ENCODE measurements around the gene TOLLIP. TPM values are rescaled to one million over a fixed set of nuclear protein-coding genes. Genes with fewer than 3 reads are reported as not detected.
A peak's percentile ranks its signal among the peaks of the same experiment; 100 is the strongest.

Gene TOLLIP
- total RNA-seq, 1 experiment from 2014 or later: 32.3 TPM

- peak; percentile 21 for DNase-seq
- Mint-ChIP-seq H3K9me3 (peaks cover 5 to 14% of the 10 kb centered on the region in 2 experiments), H3K27me3 (ENCODE audit: low read depth) (peaks cover 25% of the 10 kb centered on the region), H3K27ac (no peak overlapping the region), H3K36me3 (ENCODE audit: insufficient read depth in 1 of 3, low read depth in 3 of 3) (peaks cover 0 to 5% (median 3%) of the 10 kb centered on the region in 3 experiments; a peak in 6 of 7 replicates), H3K4me1 (peaks cover 5 to 7% of the 10 kb centered on the region in 2 experiments; a peak in 3 of 4 replicates), H3K4me3 (no peak overlapping the region)
- Histone ChIP-seq H3K4me2 (ENCODE audit: insufficient read depth, insufficient read length, low read length) (no peak overlapping the region), H2AFZ (ENCODE audit: low read length) (no peak overlapping the region), H3K9ac (ENCODE audit: extremely low read depth, insufficient read length, low read length) (no peak overlapping the region), H3K14ac (ENCODE audit: insufficient read depth, low read length) (no peak overlapping the region; the same call in 1 of the 2 replicates), H4K20me1 (ENCODE audit: control insufficient read depth, insufficient read depth, insufficient read length) (no peaks in the 10 kb centered on the region), H2BK120ac (ENCODE audit: low read depth, low read length, poor library complexity, severe bottlenecking) (no peak overlapping the region), H3T11ph (ENCODE audit: low read length) (no peak overlapping the region), H3K79me1 (ENCODE audit: insufficient read depth, low read depth, low read length, poor library complexity, severe bottlenecking) (no peaks in the 10 kb centered on the region), H3K27me3 (ENCODE audit: insufficient read depth, low read length) (peaks cover 9% of the 10 kb centered on the region; the same call in 1 of the 2 replicates), H4K8ac (replicated peaks; ENCODE audit: insufficient read length, low read depth, low read length) (no peak overlapping the region), H2BK15ac (ENCODE audit: low read depth, low read length) (no peak overlapping the region), H3K79me2 (ENCODE audit: insufficient read depth, low read length) (no peaks in the 10 kb centered on the region), H3K4ac (ENCODE audit: low read depth, low read length) (no peak overlapping the region), H2AK5ac (ENCODE audit: insufficient read length, low read length) (no peak overlapping the region), H3K18ac (ENCODE audit: insufficient read length, low read depth, low read length) (no peak overlapping the region), H2BK5ac (ENCODE audit: insufficient read length, low read length) (no peak overlapping the region), H3K27ac (ENCODE audit: insufficient read length, low read depth, low read length) (no peak overlapping the region), H3K56ac (ENCODE audit: insufficient read length, low read depth, low read length) (peak overlapping the region; percentile 44), H3K4me1 (ENCODE audit: insufficient read depth, low read length) (no peaks in the 10 kb centered on the region), H4K5ac (ENCODE audit: insufficient read length, low read depth, low read length) (no peak overlapping the region), H3K23ac (ENCODE audit: insufficient read length, low read depth, low read length) (no peak overlapping the region), H2BK12ac (ENCODE audit: insufficient read length, low read depth, low read length) (no peak overlapping the region), H3K9me3 (ENCODE audit: control insufficient read depth, low read depth, low read length) (no peaks in the 10 kb centered on the region), H4K91ac (ENCODE audit: insufficient read length, low read depth, low read length) (no peak overlapping the region), H3K23me2 (ENCODE audit: insufficient read length, low read depth, low read length, poor library complexity, severe bottlenecking) (peaks cover 7% of the 10 kb centered on the region), H2BK20ac (ENCODE audit: low read depth, low read length, poor library complexity, severe bottlenecking) (no peak overlapping the region)
- no peak for TF ChIP-seq CTCF (conservative IDR thresholded peaks at IDR 0.05)
- no CpG with 5 or more reads among the region's 12 CpGs for WGBS (ENCODE audit: extremely low coverage, insufficient read length, low lambda C conversion rate)
Observed at GRCh38 chr11:1340111-1340510, 30.7 kb upstream of the TOLLIP start.

Measured in H9 (cell line).